WI38 (cell line): ENCODE results near the gene TSHZ3.
A peak's percentile ranks its signal among the peaks of the same experiment; 100 is the strongest.

ENCODE experiments used
- H3K4me3 ChIP-seq: 2 replicates; pipeline ENCODE4 v1.5.1; 2011; ENCODE audit warnings: low read depth, mild to moderate bottlenecking, control low read depth, low read length
- CTCF ChIP-seq: IDR thresholded peaks from 2 replicates; pipeline ENCODE4 v1.5.1; 2012; ENCODE audit warnings: low read depth, mild to moderate bottlenecking, control low read depth, low read length

Gene TSHZ3

DNA sequence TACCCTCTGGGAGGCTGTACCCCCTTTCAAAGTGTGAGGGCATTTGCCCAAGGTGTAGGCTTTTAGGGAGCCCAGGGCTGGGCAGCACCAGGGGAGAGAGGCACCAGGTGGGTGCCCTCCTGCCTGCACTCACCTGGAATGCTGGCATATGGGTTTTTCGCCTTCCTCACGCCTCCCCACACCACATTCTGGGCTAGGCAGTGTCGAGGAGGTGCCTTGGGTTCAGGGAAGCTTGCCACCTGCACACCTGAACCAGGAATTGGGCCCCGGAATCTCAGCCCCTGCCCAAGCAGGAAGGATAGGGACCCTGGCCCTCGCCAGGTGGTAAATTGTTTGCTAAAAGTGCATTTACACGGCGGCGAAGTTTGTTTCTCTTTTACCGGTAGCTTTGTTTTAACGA is 5.1 kb upstream of the TSHZ3 start:
- TF ChIP-seq CTCF, result no peak
- no peak overlapping the region for H3K4me3 ChIP-seq

DNA sequence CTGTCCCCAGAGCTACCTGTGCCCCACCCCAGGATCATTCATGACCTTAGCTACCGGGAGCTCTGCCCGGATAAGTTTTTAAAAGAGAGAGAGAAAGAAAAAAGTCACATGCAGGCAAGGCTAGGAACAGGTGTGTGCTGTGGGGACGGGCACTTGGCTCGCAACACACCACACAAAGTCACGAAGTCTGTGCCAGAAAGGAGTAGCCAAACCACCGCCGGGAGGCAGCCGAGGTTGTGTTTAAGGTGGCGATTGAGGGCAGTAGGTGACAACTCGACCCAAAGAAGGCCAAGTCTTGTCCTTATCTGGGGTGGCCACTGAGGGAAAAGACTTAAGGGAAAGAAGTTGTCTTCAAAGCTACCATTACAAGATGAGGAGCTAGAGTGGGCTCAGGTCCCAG is 4.6 kb upstream of the TSHZ3 start:
- H3K4me3 ChIP-seq, result no peak overlapping the region
- TF ChIP-seq CTCF, result no peak

DNA sequence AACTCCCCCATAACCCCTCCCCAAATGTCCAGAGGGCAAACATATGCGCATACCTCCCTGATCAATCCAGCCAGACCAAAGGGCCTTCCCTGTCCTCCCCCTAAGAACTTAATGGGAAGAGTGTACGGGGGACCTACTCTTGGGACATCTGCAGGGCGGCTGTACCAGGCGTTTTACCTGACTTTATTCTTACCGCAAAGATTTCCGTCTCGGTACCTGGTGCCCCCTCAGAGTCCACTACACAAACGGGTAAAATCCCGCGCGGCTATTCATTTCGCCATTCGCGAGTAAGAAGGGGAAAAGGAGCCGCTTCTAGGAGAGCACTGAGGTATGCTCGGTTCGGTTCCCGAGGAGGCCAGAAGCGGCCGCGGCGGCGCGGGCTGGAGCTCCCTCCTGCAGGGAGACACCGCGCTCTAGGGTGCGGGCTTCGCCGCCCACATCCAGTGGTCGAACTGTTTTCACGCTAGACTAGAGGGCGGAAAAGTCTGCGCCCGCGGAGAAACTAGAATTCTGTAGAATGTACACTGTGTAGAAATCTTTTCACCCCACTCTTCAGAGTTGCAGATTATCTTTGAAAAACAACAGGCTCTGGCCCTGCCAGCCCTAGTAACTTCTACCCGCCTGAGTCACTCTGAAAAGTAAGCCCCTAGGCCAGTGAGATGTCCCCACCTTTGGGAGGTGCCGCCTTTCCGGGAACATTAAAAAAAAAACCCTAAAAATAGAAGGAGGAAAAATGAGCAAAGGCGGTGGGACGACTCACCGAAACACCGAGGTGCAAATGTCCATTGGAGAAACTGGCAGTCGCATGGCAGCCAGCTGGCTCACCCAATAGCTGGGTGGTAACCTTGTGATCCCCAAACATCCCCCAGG is 3.8 kb upstream of the TSHZ3 start:
- no peak overlapping the region for H3K4me3 ChIP-seq
- no peak for TF ChIP-seq CTCF

DNA sequence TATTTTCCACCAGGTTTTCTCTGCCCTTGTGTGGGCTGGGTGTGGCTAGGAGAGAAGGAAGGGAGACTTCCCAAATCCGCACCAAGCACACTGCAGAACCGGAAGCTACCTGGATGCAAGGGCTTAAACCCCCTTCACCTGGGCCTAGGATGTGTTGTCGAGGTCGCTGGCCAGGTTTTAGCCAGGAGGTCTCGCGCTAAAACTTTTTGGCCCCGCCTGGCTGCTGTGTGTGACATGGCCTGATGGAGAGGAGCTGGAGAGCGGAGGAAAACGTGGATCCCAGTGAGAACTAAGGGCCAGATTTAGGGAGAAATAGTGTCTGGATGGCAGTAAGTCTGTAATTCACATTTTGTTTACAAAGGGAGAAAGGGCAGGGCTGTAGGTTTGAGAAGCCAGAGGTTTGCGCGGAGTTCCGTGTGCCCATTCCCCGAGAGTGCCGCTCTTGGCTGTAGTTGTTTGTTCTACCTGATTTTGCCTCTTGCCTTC is 3.1 kb upstream of the TSHZ3 start:
- peak overlapping the region; percentile 87 for H3K4me3 ChIP-seq
- no peak for TF ChIP-seq CTCF

DNA sequence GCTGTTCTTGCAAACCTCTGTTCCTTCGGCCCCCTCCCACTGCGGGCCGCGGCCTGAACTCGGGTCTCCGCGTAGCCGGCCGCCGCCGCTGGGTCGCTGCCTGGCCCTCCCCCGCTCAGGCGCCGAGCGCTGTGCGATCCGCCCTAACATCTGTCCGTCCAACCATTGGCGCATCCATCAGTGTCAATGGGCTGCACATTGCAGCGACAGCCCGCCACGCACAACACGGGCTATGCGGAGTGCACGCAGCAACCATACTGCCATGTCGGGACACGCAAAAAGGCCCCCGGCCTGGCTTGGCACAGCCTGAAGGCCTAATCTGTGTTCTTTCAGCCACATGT is 2.6 kb upstream of the TSHZ3 start:
- TF ChIP-seq CTCF, result no peak
- peak overlapping the region; percentile 87 for H3K4me3 ChIP-seq

DNA sequence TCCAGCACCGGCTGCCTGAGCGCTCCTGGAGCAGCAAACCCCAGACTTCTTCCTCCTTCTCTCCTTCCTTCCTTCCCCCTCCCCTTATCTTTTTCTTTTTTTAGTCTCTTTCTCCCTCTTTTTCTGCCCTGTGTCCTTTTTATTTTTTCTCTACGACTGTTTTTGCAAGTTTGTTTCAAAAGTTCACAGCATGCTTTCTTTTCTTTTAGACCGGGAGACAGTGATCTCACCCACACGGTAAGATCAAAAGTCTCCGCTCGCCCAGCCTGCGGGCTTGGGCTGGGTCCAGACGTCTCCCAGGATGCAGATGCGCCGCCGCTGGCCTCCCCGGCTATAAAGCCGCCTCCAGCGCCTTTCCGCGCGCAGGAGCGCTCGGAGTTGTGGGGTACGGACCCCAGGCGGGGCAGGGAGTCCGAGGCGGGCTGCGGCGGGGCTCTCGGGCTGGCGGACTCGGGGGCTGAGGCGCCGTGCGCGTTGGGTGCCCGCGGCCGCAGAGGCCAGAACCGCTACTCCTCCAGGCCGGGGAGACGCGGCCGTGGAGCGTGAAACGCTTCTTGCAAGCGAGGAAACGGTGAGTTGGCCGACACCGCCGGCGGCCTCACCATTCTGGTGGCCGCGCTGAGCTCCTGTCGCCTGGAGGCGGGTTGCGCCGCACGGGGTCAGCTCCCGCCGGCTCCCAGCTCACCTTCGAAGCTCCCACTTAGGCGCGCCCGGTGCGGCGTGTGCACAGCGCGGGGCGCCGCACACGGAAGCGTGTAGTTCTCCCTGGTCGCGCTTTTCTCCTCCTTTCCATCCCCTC is 2.0 kb upstream of the TSHZ3 start:
- peak overlapping the region; percentile 87 for H3K4me3 ChIP-seq
- TF ChIP-seq CTCF, result no peak

DNA sequence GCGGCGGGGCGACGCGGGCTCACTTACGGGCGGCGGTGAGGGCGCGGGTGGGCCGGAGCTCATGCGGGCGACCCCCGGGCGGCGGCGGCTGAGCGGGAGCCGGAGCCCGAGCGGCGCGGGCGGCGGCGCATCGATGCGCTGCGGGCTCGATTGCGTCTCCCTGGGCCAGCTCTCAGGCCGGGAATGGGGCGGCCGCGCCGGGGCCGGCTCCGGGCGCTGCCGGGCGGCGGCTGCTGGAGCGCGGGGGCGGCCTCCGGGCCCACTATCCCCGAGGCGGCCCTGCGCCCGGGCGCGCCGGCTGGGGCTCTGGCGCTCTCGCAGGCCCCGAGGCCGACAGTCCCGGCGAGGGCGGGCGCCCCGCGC is 1.4 kb upstream of the TSHZ3 start:
- H3K4me3 ChIP-seq, result peak overlapping the region; percentile 87

More for the DNA sequence above, 1.4 kb upstream of the TSHZ3 start:
- no peak for TF ChIP-seq CTCF
